Measurements from ENCODE around the gene SNW1. TPM values are rescaled to one million over a fixed set of nuclear protein-coding genes. Genes with fewer than 3 reads are reported as not detected.

The SNW1 gene
- total RNA-seq, 1 donor = 17.2 TPM

DNA sequence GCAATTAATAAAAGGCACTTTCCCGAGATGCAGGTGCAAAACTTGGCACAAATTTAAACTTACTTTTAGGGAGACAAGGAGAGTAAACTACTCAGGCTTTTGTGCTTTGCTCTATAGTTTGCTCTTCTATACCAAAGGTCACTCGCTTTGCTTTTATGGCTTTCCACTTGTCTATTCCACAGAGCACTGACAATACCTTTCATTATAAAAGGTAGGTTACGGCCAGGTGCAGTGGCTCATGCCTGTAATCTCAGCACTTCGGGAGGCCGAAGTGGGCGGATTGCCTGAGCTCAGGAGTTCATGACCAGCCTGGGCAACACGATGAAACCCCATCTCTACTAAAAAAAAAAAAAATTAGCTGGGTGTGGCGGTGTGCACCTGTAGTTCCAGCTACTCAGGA lies 86.0 kb downstream of the SNW1 start:
- DNase-seq (ENCODE audit: low read depth in 2 of 3, low spot score in 2 of 3) = no peak

DNA sequence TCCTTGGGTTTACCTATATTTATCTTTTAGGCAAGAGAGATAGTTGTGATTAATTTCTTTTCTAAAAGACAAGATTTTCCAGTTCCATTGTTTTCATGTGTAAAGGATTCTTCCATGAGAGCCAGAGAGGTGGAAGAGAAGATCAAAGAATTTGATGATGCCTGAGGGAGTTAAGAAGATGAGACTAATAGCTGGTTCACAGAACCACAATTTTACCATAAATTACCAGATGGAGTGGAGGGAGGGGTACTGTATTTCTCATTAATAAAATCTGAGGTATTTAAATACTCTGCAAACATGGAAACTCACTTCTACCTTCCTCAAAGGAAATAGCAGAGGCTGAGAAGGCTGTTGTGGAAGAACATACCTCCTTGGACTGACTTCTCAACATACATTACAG lies 87.8 kb downstream of the SNW1 start:
- DNase-seq (ENCODE audit: low read depth in 2 of 3, low spot score in 2 of 3) = no peak

Other genes starting within 250 kb of the SNW1 start
- gene SPTLC2, start 144.5 kb downstream of the SNW1 start, total RNA-seq = 66.2 TPM
- 5.9 TPM for gene ALKBH1, start 53.1 kb downstream of the SNW1 start, total RNA-seq
- gene SLIRP, start 53.1 kb downstream of the SNW1 start, total RNA-seq = 30.7 TPM
- gene ADCK1, start 39.0 kb upstream of the SNW1 start, total RNA-seq = 6.7 TPM

Data from hematopoietic multipotent progenitor cell (in vitro differentiated cells).